DMS79 (cell line): ENCODE data around the gene DGKQ.

Experiments
- DNase-seq: peaks from one replicate; lab custom pipeline; 2025; lab: John Stamatoyannopoulos, UW

The DGKQ gene

GRCh38 chr4:960636-961350, 12.6 kb downstream of the DGKQ start:
- DNase-seq = no peak

DNA sequence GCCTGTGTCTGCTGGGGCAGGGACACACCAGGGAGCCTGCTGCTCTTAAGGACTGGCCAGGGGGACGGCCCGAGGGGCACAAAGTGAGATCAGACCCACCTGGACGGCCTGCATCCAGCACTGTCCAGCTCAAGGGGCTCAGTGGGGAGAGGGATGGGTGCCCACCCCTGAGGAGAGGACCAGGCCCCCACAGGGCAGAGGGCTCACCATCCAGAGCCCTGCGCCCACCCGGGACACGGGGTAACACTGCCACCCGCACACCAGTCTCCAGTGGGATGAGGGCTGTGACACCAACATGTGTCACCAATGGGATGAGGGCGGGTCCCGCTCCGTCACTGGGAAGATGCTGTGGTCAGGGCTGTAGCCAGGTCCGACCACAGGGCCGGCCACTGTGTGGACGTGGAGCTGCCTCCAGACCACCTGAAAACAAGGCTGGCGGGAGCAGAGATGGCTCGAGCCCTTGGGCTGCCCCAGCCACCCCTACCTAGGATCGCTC, 13.2 kb downstream of the DGKQ start:
- DNase-seq = no peak

DNA sequence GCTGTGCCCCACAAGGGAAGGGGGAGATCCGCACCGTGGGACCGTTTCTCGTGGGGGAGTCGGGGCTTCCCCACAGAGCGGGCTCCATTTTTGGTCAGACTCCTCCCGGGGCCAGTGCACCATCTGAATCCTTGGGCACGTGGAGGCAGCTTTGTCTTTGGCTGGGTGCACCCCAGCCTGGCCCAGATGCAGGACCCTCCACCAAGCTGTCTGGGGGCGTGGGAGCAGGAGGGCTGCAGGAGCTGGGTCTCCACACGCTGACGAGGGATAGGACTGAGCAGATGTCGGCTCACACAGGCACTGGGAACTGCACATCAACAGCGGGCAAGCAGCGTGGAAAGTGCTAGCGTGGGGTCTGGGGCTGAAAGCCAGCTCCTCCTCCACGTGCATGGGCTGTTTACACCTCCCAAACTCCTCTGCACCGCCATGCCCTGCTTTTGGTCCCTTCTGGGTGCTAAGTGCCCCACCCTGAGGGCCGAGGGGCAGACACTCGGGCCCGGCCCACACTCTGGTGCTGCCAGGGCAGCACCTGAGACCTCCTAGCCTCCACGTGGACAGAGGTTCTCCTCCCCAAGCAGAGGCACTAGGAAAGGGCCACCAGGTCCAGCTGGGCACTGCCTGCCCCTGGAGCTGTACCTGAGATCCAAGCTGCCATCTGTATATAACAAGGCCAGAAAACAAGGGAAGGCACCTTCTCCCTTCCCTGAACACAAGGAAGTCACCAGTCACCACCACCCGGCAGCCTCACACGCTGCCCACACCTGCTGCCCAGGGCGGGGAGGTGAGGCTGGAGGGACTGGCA, 13.8 kb downstream of the DGKQ start:
- DNase-seq = no peak

DNA sequence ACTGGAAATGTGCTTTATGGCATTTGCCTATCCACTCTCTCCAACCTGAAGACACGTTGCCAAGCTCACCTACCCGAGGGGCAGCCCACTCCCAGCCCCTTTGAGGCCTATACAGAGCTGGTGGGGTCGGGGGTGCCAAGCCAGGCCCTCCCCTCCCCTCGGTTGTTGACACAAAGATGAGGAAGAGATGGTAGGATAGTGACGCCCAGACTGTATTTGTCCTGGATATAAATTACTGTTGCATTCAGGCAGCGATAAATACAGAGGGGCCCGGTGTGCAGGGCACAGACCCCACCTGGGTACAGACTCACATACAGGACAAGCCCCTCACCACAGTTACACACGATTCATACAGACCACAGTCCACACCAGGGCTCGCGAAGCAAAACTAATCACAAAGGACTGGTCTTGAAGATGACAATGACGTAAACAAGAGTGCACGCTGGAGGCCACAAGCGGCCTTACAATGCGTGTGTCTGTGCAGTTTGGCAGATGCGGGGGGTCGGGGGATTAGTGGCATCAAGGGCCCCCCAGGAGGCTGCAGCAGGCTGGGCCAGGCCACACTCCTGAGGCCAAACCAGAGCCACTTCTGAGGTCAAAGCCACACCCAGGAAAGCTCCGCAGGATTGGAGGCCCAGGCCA, 14.6 kb downstream of the DGKQ start:
- no peak for DNase-seq

GRCh38 chr4:958314-958665, 15.1 kb downstream of the DGKQ start:
- DNase-seq = no peak

GRCh38 chr4:957581-958313, 15.6 kb downstream of the DGKQ start:
- DNase-seq = no peak

DNA sequence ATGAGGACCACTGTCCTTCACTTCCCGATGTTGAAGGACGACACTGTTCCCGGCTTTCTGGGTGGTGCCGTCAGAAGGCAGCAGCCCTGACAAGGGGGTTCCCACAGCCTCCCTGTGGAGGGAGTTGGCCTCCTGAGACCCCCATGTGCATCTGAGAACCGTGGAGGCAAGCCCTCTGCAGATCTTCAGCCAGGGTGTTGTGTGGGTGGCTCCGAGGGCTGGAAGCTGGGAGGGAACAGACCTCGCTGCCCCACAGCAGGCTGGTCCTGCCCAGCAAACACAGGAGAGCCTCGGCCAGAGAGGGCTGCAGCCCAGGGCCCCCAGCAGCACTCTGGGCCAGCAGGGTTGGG, 16.2 kb downstream of the DGKQ start:
- DNase-seq = no peak

- no peak for DNase-seq
Measured at GRCh38 chr4:956531-957230, 16.7 kb downstream of the DGKQ start.

DNA sequence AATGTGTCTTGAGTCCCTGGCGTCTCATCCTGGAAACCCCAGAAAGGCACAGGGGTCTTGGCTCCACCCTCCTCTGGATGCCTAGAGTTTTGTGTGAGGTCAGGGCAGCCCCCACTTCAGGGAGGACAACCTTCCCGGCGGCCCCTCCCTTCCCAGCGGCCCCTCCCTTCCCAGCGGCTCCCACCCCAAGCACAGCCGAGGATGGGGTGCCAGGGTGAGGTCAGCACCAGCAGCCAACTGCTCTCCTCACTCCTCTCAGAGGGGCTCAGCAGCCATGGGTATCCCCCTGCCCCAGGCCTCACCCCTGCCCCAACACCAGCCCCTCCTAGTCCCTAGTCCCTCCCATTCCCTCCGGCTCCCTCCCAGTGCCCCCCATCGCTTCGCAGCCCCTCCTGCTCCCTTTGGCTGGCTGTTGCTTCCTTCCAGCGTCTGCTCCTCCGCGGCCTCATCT, 17.4 kb downstream of the DGKQ start:
- no peak for DNase-seq

GRCh38 chr4:955161-955921, 18.0 kb downstream of the DGKQ start:
- no peak for DNase-seq

DNA sequence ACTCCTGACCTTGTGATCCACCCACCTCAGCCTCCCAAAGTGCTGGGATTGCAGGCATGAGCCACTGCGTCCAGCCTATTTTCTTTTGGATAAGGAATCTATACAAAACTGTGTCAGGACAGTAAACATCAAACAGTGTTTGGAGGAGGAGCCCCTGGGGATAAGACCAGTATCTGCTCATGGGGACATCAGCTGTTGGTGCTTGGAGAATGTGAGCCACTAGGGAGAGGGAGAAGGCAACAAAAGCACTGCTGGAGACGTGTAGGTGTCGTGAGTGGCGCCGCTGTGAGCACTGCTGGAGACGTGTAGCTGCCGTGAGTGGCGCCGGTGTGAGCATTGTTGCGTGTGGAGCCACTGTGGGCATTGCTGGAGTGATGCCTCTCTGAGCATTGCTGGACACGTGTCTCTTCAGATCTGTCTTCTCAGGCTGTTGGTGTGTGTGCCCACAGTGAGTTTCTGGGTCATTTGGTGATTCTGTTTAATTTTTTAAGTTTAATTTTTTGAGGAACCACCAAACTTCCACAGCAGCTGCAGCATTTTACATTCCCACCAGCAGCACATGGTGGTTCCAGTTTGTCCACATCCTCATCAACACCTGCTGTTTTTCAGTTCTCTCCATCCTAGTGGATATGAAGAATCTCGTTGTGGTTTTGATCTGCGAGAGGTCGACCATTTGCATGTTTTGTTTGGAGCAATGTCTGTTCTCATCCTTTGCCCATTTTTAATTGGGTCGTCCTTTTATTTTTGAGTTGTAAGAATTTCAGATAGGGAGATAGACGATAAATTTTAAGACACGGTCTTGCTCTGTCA, 19.0 kb downstream of the DGKQ start:
- DNase-seq = no peak

GRCh38 chr4:953574-953915, 19.8 kb downstream of the DGKQ start:
- DNase-seq = no peak

DNA sequence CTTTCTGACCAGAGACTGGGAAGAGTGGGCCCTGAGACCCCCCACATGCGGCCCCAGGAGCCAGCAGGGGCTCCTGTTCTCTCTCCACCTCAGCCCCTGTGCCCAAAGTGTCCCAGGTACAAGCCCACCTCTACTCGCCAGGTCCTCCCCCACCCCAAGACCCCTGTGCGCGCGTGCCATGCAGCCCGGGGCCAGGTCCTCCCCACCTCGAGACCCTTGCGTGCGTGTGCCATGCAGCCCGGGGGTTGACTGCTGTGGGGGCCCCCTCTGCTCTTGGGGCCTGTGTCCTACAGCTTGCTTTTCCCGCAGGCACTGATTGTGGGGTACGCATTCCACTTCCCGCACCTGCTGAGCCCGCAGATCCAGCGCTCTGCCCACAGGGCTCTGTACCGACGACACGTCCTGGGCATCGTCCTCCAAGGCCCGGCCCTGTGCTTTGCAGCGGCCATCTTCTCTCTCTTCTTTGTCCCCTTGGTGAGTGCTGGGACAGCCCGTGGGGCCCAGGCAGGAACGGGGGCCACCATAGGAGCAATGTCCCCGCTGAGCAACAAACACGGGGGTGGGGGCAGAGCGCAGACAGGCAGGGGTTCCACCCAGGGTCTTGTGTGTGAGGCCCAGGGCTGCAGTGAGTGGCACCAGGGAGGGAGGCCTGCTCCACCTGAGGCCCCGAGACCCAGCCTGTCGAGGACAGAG, 20.3 kb downstream of the DGKQ start:
- no peak for DNase-seq

- no peak for DNase-seq
Measured at GRCh38 chr4:951594-952468, 21.5 kb downstream of the DGKQ start.

DNA sequence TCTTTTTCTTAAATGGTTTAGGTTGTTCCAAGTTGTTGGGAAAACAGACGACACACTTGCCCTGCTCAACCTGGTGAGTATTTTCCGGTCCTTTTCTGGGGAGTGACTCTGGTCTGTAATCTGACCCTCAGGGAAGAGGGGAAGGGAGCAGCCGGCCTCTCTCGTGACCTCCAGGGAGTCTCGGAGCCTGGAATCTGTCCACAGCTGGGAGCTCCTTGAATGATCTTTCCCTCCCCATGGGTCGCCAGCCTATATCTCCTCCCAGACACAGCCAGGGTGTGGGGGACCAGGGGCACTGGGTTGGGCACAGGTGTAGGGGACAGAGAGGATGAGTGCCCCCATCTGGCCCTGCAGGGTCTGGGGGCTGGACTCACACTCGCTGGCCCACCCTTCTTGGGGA, 22.2 kb downstream of the DGKQ start:
- DNase-seq = no peak

DNA sequence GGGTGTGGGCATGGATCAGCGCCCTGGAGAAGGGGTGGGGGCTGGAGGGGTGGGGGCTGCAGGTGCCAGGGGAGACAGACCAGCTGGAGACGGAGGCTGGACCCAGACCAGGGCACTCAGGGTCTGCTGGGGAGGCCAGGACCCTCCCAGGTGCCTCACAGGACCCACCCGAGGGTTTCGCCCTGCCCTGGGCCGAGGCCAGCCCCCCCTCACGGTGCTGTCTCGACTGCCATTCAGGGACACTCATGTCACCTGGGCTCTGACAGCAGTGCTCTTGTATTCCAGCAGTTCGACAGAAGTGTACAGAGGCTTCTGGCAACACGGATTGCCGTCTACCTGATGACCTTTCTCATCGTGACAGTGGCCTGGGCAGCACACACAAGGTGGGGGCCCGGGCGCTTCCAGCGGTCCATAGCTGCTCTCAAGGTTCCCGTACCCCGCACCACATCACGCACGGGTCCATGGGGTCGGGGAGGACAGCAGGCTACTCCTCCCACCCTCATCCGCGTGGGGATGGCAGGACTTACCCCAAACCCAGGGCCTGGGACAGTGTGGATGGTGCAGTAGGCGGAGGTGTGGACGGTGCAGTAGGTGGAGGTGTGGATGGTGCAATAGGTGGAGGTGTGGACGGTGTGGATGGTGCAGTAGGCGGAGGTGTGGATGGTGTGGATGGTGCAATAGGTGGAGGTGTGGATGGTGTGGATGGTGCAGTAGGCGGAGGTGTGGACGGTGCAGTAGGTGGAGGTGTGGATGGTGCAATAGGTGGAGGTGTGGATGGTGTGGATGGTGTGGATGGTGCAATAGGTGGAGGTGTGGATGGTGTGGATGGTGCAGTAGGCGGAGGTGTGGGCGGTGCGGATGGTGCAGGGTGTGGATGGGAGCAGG, 23.0 kb downstream of the DGKQ start:
- DNase-seq = no peak

GRCh38 chr4:949656-950055, 23.7 kb downstream of the DGKQ start:
- no peak for DNase-seq

DNA sequence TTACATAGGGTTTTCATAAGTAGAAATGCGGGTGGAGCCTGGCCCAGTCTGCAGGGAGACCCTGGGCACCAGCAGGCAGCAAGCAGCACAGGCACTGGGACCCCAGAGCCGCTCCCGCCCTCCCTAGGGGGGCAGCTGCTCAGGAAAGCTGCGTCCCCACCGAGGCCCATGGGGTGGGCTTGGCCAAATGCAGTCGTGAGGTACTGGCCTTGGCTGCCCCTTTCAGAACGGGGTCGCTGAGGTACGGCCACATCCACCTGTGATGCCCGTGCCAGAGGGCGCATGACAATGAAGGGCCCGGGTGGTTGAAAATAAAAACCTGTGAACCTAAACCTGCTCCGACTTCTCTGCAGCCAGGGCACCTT, 24.5 kb downstream of the DGKQ start:
- DNase-seq = no peak
